NCI-H128 (cell line): ENCODE measurements around the gene NSD1.
"Not testable (repeated sequence)": the region's sequence is repeated elsewhere in the genome, so short reads cannot be mapped to it uniquely, and the experiment has no call there.

Experiments
- DNase-seq: peaks from one replicate; lab custom pipeline; 2025; ENCODE audit not compliant: unreplicated experiment; lab: John Stamatoyannopoulos, UW

The NSD1 gene

DNA sequence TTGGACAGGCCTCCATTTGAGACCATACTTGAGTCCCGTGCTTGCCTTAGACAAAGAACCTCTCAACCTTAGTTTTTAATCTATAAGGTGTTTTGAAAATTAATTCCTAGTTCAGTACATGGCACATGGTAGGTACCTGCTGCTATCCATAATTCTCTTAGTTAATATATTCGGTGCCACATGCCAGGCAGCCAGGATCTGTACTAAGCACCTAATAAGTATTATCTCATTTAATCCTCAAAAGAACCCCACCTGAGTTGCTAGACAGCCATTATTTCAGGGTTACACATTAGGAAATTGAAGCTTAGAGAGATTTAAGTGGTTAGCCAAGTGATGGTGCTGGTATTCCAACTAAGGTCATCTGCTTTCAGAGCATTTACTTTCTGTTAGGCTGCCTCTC, 29.9 kb downstream of the NSD1 start:
- DNase-seq: no peak

DNA sequence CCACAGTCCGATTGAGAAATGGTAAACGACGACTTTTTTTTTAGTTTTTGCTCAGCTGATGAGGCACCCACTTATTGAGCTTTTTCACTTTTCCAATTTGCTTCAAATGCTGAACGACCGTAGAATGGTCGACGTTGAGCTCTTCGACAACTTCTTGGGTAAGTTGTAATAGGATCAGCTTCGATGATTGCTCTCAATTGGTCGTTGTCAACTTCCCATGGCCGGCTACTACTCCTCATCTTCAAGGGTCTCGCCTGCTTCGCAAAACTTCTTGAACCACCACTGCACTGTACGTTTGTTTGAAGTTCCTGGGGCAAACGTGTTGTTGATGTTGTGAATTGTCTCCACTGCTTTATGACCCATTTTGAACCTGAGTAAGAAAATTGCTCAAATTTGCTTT, 35.7 kb downstream of the NSD1 start:
- no peak for DNase-seq

DNA sequence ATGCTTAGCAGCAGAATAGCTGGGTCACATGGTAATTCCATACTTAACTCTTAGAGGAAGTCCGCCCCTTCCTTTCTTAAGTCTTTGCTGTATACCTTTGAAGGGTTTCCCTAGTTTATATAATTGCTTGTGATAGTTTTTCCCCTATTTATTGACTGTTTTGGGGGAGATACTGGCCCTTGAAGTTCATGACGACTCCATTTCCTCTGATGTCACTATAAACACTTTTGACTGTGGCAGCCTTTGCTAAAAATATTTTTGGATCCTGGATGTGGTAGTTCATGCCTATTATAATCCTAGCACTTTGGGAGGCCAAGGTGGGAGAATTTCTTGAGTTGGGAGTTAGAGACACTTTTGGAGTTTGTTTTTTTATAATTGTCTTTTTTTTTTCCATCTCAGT, 38.4 kb downstream of the NSD1 start:
- DNase-seq: no peak

DNA sequence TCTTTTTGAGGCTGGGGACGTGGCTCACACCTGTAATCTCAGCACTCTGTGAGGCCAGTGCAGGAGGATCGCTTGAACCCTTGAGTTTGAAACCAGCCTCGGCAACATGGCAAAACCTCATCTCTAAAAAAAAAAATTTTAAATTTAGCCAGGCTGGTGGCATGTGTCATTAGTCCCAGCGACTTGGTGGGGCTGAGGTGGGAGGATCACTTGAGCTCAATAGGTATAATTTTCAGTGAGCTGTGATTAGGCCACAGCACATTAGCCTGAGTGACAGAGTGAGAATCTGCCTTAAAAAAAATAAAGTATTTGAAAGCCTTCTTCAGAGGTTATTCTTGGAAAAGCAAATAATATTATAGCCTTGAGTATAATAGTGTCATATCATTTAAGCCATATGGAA, 41.8 kb downstream of the NSD1 start:
- no peak for DNase-seq

DNA sequence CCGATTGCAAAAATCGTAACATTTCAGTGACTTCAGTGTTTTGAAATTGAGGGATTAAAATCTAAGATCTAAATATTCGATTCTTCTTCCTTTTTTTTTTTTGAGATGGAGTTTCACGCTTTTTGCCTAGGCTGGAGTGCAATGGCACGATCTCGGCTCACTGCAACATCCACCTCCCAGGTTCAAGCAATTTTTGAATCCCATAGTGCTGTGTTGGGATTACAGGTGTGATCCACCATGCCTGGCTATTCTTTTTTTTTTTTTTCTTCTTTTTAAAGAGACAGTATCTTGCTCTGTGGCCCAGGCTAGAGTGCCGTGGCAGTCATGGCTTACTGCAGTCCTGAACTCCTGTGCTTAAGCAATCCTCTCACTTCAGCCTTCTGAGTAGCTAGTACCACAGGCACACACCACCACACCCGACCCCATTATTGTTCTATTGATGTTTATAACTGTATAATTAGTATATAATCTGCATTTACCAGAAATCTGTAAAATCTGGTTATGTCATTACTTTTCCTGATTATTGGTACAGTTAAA, 42.7 kb downstream of the NSD1 start:
- no peak for DNase-seq

DNA sequence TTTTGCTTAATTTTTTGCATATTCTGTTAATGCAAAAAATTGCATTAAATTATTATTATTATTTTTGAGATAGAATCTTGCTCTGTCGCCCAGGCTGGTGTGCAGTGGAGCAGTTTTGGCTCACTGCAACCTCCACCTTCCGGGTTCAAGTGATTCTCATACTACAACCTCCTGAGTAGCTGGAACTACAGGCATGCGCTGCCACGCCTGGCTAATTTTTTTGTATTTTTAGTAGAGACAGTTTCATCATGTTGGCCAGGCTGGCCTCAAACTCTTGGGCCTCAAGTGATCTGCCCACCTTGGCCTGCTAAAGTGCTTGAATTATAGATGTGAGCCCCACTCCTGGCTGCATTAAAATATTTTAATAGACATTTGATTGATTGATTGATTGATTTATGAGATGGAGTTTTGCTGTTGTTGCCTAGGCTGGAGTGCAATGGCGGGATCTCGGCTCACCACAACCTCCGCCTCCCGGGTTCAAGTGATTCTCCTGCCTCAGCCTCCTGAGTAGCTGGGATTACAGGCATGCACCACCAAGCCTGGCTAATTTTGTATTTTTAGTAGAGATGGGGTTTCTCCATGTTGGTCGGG, 44.4 kb downstream of the NSD1 start:
- DNase-seq: not testable (repeated sequence)

DNA sequence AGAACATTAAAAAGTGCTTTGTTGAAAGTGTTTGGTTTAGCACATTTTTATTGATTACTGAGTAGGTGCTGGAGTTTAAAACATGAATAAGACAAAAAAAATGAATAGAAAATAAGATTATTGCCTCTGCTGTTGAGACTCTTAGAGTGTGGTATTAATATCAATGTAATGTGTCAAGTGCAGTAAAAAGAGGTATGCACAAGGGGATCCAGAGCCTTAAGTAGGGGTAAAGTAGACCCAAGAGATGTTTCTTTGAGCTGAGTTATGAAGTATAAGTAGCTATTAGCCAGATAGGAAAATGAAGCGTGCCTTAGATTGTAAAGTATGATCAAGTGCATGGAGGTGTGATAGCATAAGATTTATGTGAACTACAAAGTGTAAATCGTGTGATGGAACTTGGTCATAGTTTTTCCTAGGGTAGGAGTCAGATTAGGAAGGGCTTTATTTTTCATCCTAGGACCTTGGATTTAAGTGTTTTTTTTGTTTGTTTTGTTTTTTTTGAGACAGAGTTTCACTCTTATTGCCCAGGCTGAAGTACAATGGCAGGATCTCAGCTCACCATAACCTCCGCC, 45.2 kb downstream of the NSD1 start:
- no peak for DNase-seq

DNA sequence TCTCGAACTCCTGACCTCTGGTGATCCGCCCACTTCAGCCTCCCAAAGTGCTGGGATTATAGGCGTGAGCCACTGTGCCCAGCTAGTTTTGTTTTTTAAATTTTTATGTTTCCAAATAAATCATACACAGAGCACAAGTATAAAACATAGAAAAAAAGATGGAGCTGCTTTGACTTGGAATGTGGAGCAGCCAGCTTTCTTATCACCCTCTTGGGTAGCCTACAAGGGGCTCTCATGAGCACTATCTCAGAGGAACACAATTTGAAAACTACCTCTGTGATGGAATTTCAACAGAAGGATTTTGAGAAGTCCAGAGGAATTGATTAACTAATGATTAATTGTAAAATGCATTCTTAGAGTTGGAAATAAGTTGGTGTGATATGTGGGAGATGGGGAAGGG, 45.9 kb downstream of the NSD1 start:
- DNase-seq: no peak

DNA sequence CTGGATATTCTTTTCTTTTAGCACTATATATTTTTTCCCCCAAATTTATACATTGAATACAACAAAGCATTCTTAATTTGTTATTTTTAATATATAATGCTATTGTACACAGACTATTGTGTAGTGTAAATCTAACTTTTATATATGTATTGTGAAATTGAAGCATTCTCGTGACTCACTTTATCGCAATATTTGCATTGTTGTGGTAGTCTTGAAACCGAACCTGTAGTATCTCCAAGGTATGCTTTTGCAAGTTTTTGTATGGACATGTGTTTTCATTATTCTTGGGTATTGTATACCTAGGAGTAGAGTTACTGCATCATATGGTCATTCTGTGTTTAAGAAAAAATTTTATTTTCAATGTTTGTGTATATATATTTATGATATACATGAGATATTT, 49.6 kb downstream of the NSD1 start:
- DNase-seq: no peak

DNA sequence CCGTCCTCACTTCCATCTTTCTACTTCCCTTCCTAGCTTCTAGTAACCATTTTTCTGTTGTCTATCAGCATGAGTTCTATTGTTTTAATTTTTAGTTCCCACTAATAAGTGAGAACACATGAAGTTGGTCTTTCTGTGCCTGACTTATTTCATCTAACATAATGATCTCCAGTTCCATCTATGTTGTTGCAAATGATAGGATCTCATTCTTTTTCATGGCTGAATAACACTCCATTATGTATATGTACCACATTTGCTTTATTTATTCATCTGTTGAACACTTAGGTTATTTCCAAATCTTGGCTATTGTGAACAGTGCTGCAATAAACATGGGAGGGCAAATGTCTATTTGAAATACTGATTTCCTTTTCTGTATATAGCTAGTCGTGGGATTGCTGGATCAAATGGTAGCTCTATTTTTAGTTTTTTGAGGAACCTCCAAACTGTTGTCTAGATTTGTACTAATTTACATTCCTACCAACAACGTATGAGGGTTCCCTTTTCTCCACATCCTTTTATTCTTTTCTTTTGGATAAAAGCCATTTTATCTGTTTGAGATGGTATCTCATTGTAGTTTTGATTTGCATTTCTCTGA, 50.3 kb downstream of the NSD1 start:
- DNase-seq: no peak

DNA sequence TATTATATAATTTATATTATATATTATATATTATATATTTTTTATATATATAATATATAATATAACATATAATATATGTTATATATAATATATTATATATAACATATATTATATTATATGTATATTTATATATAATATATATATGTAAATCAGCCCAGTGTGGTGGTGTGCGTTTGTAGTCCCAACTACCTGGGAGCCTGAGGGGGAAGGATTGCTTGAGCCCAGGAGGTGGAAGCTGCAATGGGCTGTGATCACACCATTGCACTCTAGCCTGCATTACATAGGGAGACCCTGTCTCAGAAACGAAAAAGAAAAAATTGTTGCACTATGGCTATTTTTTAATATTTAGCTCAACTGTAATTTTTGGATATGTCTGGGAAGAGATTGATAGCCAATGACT, 52.4 kb downstream of the NSD1 start:
- no peak for DNase-seq

DNA sequence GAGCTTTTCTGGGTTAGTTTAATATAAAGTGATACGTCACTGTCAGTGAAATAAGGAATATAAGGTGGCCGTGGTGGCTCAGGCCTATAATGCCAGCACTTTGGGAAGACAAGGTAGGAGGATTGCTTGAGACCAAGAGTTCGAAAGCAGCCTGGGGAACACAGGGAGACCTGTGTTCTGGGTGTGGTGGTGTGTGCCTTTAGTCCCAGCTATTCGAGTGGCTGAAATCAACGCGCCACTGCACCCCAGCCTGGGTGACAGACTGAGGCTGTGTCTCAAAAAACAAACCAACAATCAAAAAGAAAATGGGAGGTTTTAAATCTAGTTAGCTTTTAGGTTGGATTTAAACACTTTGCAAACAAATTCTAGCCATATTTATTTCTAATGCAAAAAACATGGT, 53.1 kb downstream of the NSD1 start:
- no peak for DNase-seq

DNA sequence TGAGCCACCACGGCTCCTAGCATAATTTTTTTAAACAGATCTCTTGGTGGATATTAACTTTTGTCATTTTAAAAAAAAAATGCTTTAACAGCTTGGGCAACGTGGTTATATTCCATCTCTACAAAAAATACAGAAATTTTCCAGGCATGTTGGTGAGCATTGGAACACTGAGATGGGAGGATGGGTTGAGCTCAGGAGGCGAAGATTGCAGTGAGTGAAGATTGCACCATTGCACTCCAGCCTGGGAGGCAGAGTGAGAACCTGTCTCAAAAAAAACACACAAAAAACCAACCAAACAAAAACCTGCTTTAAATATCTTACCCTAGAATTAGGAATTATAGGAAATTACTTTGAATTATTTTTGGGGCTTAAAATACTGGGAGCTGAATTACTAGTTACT, 55.2 kb downstream of the NSD1 start:
- no peak for DNase-seq

DNA sequence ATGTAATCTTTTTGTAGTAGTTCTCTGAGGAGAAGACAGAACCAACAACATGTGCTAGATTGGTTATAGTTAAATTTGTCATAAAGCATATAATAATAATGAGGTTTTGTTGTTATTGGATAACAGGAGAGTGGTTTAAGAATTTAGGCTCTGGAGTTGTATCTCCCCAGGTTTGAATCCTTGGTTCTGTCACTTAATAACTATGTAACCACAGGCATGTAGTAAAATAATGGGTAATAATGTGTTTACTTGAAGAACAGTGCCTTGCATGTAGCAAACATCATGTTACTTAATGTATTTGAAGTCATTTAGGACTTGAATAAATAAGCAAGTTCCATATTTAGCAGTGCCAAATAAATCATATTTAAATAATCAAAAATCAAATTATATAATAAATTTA, 55.8 kb downstream of the NSD1 start:
- no peak for DNase-seq

DNA sequence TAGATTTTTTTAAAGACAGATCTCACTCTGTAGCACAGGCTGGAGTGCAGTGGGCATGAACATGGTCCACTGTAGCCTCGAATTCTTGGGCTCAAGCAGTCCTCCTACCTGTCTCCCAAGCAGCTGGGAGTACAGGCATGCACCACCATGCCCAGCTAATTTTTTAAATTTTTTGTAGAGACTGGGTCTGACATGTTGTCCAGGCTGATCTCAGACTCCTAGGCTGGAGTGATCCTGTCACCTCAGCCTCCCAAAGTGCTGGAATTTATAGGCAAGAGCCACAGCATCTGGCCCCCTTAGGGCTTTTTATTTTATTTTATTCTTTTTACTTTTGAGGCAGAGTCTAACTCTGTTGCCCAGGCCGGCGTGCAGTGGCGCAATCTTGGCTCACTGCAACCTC, 56.4 kb downstream of the NSD1 start:
- DNase-seq: no peak

DNA sequence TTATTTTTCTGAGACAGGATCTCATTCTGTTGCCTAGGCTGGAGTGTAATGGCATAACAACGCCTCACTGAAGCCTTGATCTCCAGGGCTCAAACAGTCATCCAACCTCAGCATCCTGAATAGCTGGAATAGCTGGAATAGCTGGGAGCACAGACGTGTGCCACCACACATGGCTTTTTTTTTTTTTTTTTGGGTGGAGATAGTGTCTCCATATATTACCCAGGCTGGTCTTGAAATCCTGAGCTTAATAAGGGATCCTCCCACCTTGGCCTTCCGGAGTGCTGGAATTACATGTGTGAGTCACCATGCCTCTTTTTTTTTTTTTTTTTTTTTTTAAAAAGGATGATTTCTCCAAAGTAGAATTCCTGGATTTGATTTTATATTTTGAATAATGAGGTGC, 60.7 kb downstream of the NSD1 start:
- DNase-seq: no peak

DNA sequence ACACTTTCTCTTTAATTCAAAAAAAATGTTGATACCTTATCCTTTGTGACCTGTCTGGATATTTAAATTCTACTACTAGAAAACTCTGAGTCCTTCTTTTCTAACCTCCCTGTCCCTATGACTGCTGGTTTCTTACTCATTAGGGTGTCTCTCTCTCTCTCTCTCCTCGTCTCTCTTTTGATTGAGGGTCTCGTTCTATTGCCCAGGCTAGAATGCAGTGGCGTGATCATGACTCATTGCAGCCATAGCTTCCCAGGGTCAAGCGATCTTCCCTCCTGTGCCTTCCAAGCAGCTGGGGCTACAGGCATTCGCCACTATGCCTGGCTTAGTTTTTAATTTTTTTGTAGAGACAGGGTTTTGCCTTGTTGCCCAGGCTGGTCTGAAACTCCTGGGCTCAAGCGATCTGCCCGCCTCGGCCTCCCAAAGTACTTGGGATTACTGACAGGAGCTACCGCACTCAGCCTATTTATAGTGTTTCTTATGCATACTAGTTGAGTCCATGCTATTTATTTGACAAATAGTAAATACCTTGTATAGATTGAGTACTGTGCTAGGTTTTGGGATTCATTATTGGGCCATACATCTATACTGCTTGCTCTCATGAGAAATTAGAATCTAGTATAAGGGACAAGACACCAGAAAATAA, 61.9 kb downstream of the NSD1 start:
- DNase-seq: no peak

DNA sequence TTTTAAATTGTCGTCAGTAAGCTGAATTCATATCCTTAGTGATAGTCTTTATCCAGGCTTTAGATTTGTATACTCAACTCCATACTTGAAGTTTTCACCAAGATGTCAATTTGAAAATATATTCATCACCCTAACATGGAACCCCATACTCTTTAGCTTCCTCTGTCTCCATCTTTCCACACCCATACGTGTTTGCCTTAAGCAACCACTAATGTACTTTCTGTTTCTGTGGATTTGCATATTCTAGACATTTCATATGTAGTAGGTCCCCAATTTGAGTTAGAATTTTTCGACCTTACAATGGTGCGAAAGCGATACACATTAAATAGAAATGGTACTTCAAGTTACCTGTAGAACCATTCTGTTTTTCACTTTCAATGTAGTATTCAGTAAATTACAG, 65.2 kb downstream of the NSD1 start:
- no peak for DNase-seq

DNA sequence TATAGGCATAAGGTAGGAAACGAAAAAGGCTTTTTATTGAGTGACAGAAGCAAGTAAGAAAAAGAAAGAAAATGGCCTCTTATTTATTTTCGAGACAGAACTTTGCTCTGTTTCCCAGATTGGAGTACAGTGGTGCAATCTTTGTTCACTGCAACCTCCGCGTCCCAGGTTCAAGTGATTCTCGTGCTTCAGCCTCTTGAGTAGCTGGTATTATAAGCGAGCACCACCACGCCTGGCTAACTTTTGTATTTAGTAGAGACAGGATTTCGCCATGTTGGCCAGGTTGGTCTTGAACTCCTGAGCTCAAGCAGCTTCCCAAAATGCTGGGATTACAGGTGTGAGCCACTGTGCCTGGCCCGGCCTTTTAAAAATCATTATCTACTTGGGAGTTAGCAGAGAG, 70.7 kb downstream of the NSD1 start:
- DNase-seq: no peak

DNA sequence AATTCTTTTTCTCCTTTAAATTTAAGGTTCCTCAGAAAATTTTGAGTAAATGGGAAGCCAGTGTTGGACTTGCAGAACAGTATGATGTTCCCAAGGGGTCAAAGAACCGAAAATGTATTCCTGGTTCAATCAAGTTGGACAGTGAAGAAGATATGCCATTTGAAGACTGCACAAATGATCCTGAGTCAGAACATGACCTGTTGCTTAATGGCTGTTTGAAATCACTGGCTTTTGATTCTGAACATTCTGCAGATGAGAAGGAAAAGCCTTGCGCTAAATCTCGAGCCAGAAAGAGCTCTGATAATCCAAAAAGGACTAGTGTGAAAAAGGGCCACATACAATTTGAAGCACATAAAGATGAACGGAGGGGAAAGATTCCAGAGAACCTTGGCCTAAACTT, 76.0 kb downstream of the NSD1 start:
- DNase-seq: no peak

DNA sequence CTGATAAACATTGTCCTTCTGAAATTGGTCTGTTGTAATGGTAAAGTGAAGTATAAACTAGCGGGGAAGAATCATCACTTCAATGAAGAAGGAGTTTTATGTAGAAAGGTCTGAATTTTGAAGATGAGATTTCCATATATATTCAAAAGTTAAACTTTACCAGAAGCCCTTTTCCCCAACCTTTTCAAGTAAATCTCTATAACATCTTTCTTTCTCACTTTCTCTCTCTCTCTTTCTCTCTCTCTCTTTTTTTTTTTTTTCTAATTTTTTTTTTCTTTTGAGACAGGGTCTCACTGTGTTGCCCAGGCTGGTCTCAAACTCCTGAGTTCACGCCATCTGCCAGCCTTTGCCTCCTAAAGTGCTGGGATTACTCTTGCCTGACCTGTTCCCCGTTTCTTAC, 78.7 kb downstream of the NSD1 start:
- no peak for DNase-seq

DNA sequence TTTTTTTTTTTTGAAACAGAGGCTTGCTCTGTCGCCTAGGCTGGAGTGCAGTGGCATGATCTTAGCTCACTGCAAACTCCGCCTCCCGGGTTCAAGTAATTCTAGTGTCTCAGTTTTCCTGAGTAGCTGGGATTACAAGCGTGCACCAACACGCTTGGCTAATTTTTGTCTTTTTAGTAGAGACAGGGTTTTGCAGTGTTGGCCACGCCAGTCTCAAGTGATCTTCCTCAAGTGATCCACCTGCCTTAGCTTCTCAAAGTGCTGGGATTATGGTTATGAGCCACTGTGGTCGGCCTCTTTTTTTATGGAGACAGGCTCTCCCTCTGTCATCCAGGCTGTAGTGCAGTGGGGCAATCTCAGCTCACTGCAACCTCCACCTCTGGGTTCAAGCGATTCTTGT, 87.0 kb downstream of the NSD1 start:
- no peak for DNase-seq
